ENCODE data around the gene OSBPL5. TPM values are rescaled to one million over a fixed set of nuclear protein-coding genes. Genes with fewer than 3 reads are reported as not detected.

The OSBPL5 gene
- total RNA-seq, 1 donor: 49.7 TPM

- no peak for DNase-seq (ENCODE audit: low read depth)
- H3K4me3 ChIP-seq (ENCODE audit: low read depth, low read length): no peak overlapping the region
- no peak for TF ChIP-seq CTCF (IDR thresholded peaks at IDR 0.05; ENCODE audit: insufficient read depth, low read depth, low read length)
Measured at GRCh38 chr11:3106736-3107524, 58.2 kb downstream of the OSBPL5 start.

DNA sequence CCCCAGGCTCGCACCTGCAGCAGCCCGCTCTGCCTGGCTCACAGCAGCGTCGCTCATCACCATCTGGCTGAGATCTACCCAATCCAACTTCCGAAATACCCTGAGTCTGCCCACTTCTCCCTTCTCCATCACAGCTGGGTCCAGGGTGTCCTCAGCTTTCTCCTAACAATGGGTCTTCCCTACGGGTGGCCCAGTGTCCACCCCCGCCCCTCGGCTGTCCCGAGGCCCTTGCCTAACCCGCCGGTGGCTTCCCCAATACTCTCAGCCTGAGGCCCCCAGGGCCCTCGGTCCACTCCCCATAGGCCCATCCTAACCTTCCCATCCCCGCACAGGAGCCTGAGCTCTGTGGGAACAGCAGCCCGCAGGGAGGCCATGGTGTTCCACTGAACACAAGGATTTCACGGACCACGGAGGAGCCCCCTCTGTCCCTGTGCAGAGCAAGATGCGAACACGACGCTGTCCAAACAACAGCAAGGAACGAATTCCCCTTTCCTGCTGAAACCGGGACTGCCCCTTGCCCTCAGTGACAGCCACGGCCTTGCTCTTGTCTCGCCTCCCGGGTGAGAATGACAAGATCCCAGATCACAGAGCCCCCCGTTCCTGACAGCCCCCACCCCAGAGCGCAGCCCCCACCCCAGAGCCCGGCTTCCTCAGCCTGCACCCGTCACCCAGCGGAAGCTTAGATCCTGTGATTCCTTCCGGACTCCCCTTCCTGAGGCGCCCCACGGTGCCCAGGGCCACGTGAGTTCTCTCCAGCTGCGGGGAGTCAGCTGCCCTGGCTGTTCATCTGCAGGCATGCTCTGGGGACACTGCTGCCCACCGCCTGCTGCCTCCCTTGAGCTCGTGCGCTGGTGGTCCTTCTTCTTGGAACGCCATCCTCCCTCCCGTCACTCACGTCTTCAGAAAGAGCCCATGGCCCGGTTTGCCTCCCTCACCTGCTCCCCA lies 59.0 kb downstream of the OSBPL5 start:
- no peak for DNase-seq (ENCODE audit: low read depth)
- H3K4me3 ChIP-seq (ENCODE audit: low read depth, low read length): no peak overlapping the region
- TF ChIP-seq CTCF (IDR thresholded peaks at IDR 0.05; ENCODE audit: insufficient read depth, low read depth, low read length): no peak

- no peak for DNase-seq (ENCODE audit: low read depth)
Measured at GRCh38 chr11:3104961-3105790, 59.9 kb downstream of the OSBPL5 start.

DNA sequence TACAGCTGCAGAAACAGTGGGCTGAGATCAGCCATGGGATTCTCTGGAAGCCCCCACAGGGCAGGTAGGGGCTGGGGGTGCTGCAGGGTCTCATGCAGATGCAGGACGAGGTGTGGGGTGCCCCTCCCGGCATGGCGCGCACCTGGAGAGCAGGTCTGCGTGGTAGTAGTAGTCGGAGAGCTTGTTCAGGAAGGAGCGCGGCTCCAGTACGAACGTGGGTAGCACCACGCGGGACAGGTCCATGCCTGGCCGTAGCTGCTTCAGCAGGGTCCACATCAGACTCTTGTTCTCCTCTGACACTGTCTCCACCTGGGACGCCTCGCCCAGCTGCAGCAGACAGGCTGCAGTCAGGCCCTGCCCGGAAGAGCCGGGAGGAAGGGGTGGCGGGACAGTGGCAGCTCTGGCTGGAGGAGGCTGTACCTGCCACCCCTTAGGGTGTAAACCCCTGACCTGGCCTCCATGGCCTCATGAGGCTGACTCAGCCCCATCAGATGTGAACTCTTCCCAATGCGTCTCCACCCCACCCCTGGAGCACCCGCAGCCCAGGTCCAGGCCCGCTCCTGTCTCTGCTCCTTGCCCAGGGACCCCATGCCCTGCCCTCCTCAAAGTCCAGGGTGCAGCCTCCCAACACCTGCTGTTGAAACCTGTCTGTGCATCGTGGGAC lies 60.9 kb downstream of the OSBPL5 start:
- DNase-seq (ENCODE audit: low read depth): no peak
- H3K4me3 ChIP-seq (ENCODE audit: low read depth, low read length): no peak overlapping the region
- no peak for TF ChIP-seq CTCF (IDR thresholded peaks at IDR 0.05; ENCODE audit: insufficient read depth, low read depth, low read length)

More at GRCh38 chr11:3104961-3105790, 59.9 kb downstream of the OSBPL5 start:
- no peak for TF ChIP-seq CTCF (IDR thresholded peaks at IDR 0.05; ENCODE audit: insufficient read depth, low read depth, low read length)
- no peak overlapping the region for H3K4me3 ChIP-seq (ENCODE audit: low read depth, low read length)

GRCh38 chr11:3103076-3103475 lies 62.0 kb downstream of the OSBPL5 start:
- no peak overlapping the region for H3K4me3 ChIP-seq (ENCODE audit: low read depth, low read length)
- DNase-seq (ENCODE audit: low read depth): no peak
- no peak for TF ChIP-seq CTCF (IDR thresholded peaks at IDR 0.05; ENCODE audit: insufficient read depth, low read depth, low read length)

DNA sequence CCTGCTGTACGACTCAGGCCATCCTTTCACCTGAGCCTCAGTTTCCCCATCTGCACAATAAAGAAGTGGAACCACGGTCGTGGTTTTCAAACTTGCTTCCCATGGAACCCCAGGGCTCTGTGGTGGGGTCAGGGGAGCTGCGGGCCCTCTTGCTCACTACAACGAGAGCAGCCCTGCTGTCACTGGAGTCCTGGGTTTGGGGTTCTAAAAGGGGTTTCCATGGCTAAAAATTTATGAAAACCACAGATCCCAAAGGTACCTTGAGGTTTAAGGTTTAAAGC lies 62.5 kb downstream of the OSBPL5 start:
- H3K4me3 ChIP-seq (ENCODE audit: low read depth, low read length): no peak overlapping the region
- TF ChIP-seq CTCF (IDR thresholded peaks at IDR 0.05; ENCODE audit: insufficient read depth, low read depth, low read length): no peak
- no peak for DNase-seq (ENCODE audit: low read depth)

All from fibroblast of villous mesenchyme (primary cell).